SK-N-SH (cell line): ENCODE data around the gene DNAH6. TPM values are rescaled to one million over a fixed set of nuclear protein-coding genes. Genes with fewer than 3 reads are reported as not detected.

Source experiments
- CTCF ChIA-PET: fragments of 300-600, 350-600 bp; formaldehyde crosslinking; extraction: SDS; loops from one replicate; lab custom pipeline; 2021; lab: Yijun Ruan, JAX
- POLR2A ChIA-PET: fragments of 350-600 bp; sonication (Branson Sonifier 250); formaldehyde crosslinking; extraction: SDS; loops from one replicate; lab custom pipeline; 2020; ENCODE audit warnings: antibody characterized with exemption, inconsistent platforms; lab: Yijun Ruan, JAX
- DNase-seq: peaks from one replicate; pipeline ENCODE4 v3.0.0; 2012
- H2AFZ ChIP-seq: fragments of 200-600 bp; sonication (generic); 2 replicates; pipeline ENCODE4 v1.8.1; 2016; ENCODE audit warnings: antibody characterized with exemption, mild to moderate bottlenecking, low read depth
- H3F3A ChIP-seq: fragments of 200-600 bp; sonication (generic); replicated peaks from 2 replicates; pipeline ENCODE3; 2016; ENCODE audit warnings: antibody characterized with exemption, mild to moderate bottlenecking; ENCODE audit not compliant: insufficient read depth
- H3K27ac ChIP-seq, 2 experiments: fragments of 200-500 bp in 1 of 2; fragments of 200-600 bp in 1 of 2; sonication (Bioruptor generic) in 1 of 2; sonication (generic), shearing (Covaris generic) in 1 of 2; 2 replicates each; pipeline versions ENCODE4 v1.5.1 to v1.6.1; 2014 to 2016; ENCODE audit warnings: low read depth in 2 of 2, inconsistent platforms in 1 of 2, low read length in 1 of 2, mild to moderate bottlenecking in 1 of 2, mixed read lengths in 1 of 2
- H3K27me3 ChIP-seq: fragments of 200-600 bp; sonication (generic), shearing (Covaris generic); 2 replicates; pipeline ENCODE4 v1.6.1; 2016; ENCODE audit warnings: mixed run types; ENCODE audit not compliant: insufficient read depth
- H3K36me3 ChIP-seq, 2 experiments: fragments of 200-500 bp in 1 of 2; fragments of 200-600 bp in 1 of 2; sonication (Bioruptor generic) in 1 of 2; sonication (generic) in 1 of 2; replicated peaks in 1 of 2; 2 replicates each; pipeline versions ENCODE3 to v1.5.1; 2014 to 2016; ENCODE audit warnings: low read length in 1 of 2, mild to moderate bottlenecking in 1 of 2; ENCODE audit not compliant: insufficient read depth in 2 of 2, control insufficient read depth in 1 of 2
- H3K4me1 ChIP-seq, 2 experiments: fragments of 200-500 bp in 1 of 2; fragments of 200-600 bp in 1 of 2; sonication (Bioruptor generic) in 1 of 2; sonication (generic), shearing (Covaris generic) in 1 of 2; 2 replicates each; pipeline versions ENCODE4 v1.5.1 to v1.6.1; 2014 to 2016; ENCODE audit warnings: low read depth in 1 of 2, low read length in 1 of 2, mixed run types in 1 of 2; ENCODE audit not compliant: insufficient read depth in 2 of 2, control insufficient read depth in 1 of 2
- H3K4me2 ChIP-seq: fragments of 200-600 bp; sonication (generic), shearing (Covaris generic); 2 replicates; pipeline ENCODE4 v1.6.1; 2017; ENCODE audit warnings: mixed run types
- H3K4me3 ChIP-seq, 2 experiments: fragments of 200-500 bp in 1 of 2; fragments of 200-600 bp in 1 of 2; sonication (Bioruptor generic) in 1 of 2; sonication (generic), shearing (Covaris generic) in 1 of 2; 2 replicates each; pipeline versions ENCODE4 v1.5.1 to v1.8.1; 2014 to 2016; ENCODE audit warnings: low read depth in 2 of 2, inconsistent platforms in 1 of 2, low read length in 1 of 2, mild to moderate bottlenecking in 1 of 2, mixed read lengths in 1 of 2, moderate library complexity in 1 of 2
- H3K79me2 ChIP-seq: fragments of 200-600 bp; sonication (generic); 2 replicates; pipeline ENCODE4 v1.8.1; 2017; ENCODE audit warnings: mild to moderate bottlenecking; ENCODE audit not compliant: insufficient read depth
- H3K9ac ChIP-seq: fragments of 200-600 bp; sonication (generic); 2 replicates; pipeline ENCODE4 v1.6.1; 2017; ENCODE audit warnings: mixed run types
- H3K9me2 ChIP-seq: fragments of 200-600 bp; sonication (generic); 2 replicates; pipeline ENCODE4 v1.6.1; 2017; ENCODE audit warnings: mixed run types
- H3K9me3 ChIP-seq: fragments of 200-600 bp; sonication (generic); 2 replicates; pipeline ENCODE4 v1.6.1; 2017; ENCODE audit warnings: mixed run types, mild to moderate bottlenecking, moderate library complexity
- H4K20me1 ChIP-seq: fragments of 200-600 bp; sonication (generic); 2 replicates; pipeline ENCODE4 v1.6.1; 2017; ENCODE audit warnings: mild to moderate bottlenecking, mixed run types; ENCODE audit not compliant: insufficient read depth
- CHD2 ChIP-seq: fragments of 150-350 bp; IDR thresholded peaks from 2 replicates; pipeline ENCODE4 v1.6.1; 2018; ENCODE audit warnings: low read length; ENCODE audit not compliant: partially characterized antibody
- ELF1 ChIP-seq: IDR thresholded peaks from 2 replicates; pipeline ENCODE4 v1.4.0; 2012
- EZH2phosphoT487 ChIP-seq: fragments of 200-600 bp; sonication (generic); IDR thresholded peaks from 2 replicates; pipeline ENCODE4 v1.6.1; 2017; ENCODE audit warnings: low read depth, mixed run types, mild to moderate bottlenecking, antibody characterized with exemption, moderate library complexity, borderline replicate concordance
- MXI1 ChIP-seq: IDR thresholded peaks from 2 replicates; pipeline ENCODE4 v1.6.1; 2012; ENCODE audit warnings: mild to moderate bottlenecking, low read depth, low read length, improper control_type of control experiment
- NRF1 ChIP-seq: IDR thresholded peaks from 2 replicates; pipeline ENCODE4 v1.6.1; 2012; ENCODE audit warnings: low read depth, mild to moderate bottlenecking, low read length
- REST ChIP-seq: IDR thresholded peaks from 2 replicates; pipeline ENCODE4 v1.6.1; 2012; ENCODE audit warnings: mild to moderate bottlenecking, low read depth, low read length, moderate library complexity
- RXRA ChIP-seq: IDR thresholded peaks from 2 replicates; pipeline ENCODE4 v1.4.0; 2012; ENCODE audit warnings: low read depth, mild to moderate bottlenecking, borderline replicate concordance
- SMC3 ChIP-seq: IDR thresholded peaks from 2 replicates; pipeline ENCODE4 v1.6.1; 2012; ENCODE audit warnings: low read depth, low read length, improper control_type of control experiment
- TAF1 ChIP-seq: IDR thresholded peaks from 2 replicates; pipeline ENCODE4 v1.6.1; 2012; ENCODE audit warnings: low read depth, mild to moderate bottlenecking, low read length, moderate library complexity, borderline replicate concordance
- TCF12 ChIP-seq: IDR thresholded peaks from 2 replicates; pipeline ENCODE4 v1.4.0; 2012
- TEAD4 ChIP-seq: IDR thresholded peaks from 2 replicates; pipeline ENCODE4 v1.4.0; 2012; ENCODE audit warnings: mild to moderate bottlenecking, borderline replicate concordance; ENCODE audit not compliant: insufficient read depth
- USF1 ChIP-seq: IDR thresholded peaks from 2 replicates; pipeline ENCODE4 v1.4.0; 2012; ENCODE audit warnings: low read depth, borderline replicate concordance
- YY1 ChIP-seq: IDR thresholded peaks from 2 replicates; pipeline ENCODE4 v1.4.0; 2012; ENCODE audit warnings: low read depth, mild to moderate bottlenecking
- ZBTB33 ChIP-seq: IDR thresholded peaks from 2 replicates; pipeline ENCODE4 v1.4.0; 2012; ENCODE audit warnings: low read depth, borderline replicate concordance
- polyA plus RNA-seq, 3 experiments: library from polyadenylated mRNA; depleted of rRNA; stranded (reverse); fragments of >200 nt; gene quantifications; 2 replicates each; pipeline ENCODE4 v1.2.3, GENCODE V29; 2012
- TF ChIP-seq, protein P1 (sequence below): fragments of 200-600 bp; sonication (generic); IDR thresholded peaks from 2 replicates; pipeline ENCODE4 v1.6.1; 2017; ENCODE audit warnings: antibody characterized with exemption, mild to moderate bottlenecking, moderate library complexity
- TF ChIP-seq, protein P2 (sequence below): IDR thresholded peaks from 2 replicates; pipeline ENCODE4 v1.4.0; 2012; ENCODE audit warnings: low read depth

DNAH6 gene
- polyA plus RNA-seq, 1 of the 3 experiments (the other 2 are of a cell fraction) = 0.03 TPM

DNA sequence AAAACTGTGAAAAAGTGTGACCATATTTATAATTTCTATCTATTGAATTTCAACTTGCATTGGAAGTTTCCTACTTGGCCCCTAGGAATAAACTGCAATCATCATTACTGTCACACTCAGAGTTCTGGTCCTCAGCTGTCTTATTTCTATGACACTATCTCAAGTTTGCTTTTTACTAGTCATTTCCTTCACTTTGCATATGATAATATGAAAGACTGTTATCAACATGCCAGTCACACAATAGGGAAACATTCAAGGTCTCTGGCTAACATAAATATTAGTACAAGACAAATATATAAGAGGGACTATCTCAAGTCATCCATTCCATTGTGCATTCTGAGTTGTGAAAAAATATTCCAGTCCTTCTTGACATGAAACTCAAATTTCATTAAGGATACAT, 28.7 kb downstream of the DNAH6 start:
- no peaks in the 10 kb centered on the region; the same call in 1 of the 2 replicates for H3K9me2 ChIP-seq
- H3K9ac ChIP-seq = no peak overlapping the region
- ChIA-PET POLR2A (no interaction called here), CTCF (no interaction called here)
- no peak overlapping the region for H3K27ac ChIP-seq
- H3K4me1 ChIP-seq = no peaks in the 10 kb centered on the region
- H2AFZ ChIP-seq = no peak overlapping the region
- no peaks in the 10 kb centered on the region for H3K9me3 ChIP-seq
- no peak for DNase-seq
- no peaks in the 10 kb centered on the region for H4K20me1 ChIP-seq
- H3K36me3 ChIP-seq = no peaks in the 10 kb centered on the region
- H3K27me3 ChIP-seq = peaks cover 2% of the 10 kb centered on the region; the same call in 1 of the 2 replicates
- H3K79me2 ChIP-seq = no peaks in the 10 kb centered on the region
- no peaks in the 10 kb centered on the region for H3F3A ChIP-seq
- H3K4me2 ChIP-seq = no peak overlapping the region
- H3K4me3 ChIP-seq = no peak overlapping the region
- TF ChIP-seq MXI1 (no peak), TCF12 (no peak), NRF1 (no peak), CHD2 (no peak), USF1 (no peak), TAF1 (no peak), ZBTB33 (no peak), YY1 (no peak), ELF1 (no peak), TEAD4 (no peak), REST (no peak), EZH2phosphoT487 (no peak), SMC3 (no peak), RXRA (no peak)
- TF ChIP-seq, protein P1, sequence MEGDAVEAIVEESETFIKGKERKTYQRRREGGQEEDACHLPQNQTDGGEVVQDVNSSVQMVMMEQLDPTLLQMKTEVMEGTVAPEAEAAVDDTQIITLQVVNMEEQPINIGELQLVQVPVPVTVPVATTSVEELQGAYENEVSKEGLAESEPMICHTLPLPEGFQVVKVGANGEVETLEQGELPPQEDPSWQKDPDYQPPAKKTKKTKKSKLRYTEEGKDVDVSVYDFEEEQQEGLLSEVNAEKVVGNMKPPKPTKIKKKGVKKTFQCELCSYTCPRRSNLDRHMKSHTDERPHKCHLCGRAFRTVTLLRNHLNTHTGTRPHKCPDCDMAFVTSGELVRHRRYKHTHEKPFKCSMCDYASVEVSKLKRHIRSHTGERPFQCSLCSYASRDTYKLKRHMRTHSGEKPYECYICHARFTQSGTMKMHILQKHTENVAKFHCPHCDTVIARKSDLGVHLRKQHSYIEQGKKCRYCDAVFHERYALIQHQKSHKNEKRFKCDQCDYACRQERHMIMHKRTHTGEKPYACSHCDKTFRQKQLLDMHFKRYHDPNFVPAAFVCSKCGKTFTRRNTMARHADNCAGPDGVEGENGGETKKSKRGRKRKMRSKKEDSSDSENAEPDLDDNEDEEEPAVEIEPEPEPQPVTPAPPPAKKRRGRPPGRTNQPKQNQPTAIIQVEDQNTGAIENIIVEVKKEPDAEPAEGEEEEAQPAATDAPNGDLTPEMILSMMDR = no peak
- TF ChIP-seq, protein P2, sequence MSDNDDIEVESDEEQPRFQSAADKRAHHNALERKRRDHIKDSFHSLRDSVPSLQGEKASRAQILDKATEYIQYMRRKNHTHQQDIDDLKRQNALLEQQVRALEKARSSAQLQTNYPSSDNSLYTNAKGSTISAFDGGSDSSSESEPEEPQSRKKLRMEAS = no peak
